ENCODE results near the gene TMEM190. TPM values are rescaled to one million over a fixed set of nuclear protein-coding genes. Genes with fewer than 3 reads are reported as not detected.
A peak's percentile ranks its signal among the peaks of the same experiment; 100 is the strongest.

The TMEM190 gene
- total RNA-seq, 1 donor from 2014 or later, result not detected

- H3K36me3 ChIP-seq, result peaks cover 39% of the 10 kb centered on the region
- no peak for TF ChIP-seq CTCF (IDR thresholded peaks at IDR 0.05; ENCODE audit: borderline replicate concordance)
- peak; percentile 97 for DNase-seq
- intact Hi-C loops (cut with micrococcal nuclease), result no loop called here
- H3K27ac ChIP-seq (replicated peaks), result peak within 1 kb of the TSS; percentile 95
- H3K4me3 ChIP-seq, result peak within 1 kb of the TSS; percentile 85
- no peaks in the 10 kb centered on the region for H3K9me3 ChIP-seq (replicated peaks)
- H3K4me1 ChIP-seq, result peaks cover 64% of the 10 kb centered on the region
- no peaks in the 10 kb centered on the region for H3K27me3 ChIP-seq (ENCODE audit: low read depth)
These were observed 9.3 kb downstream of the TMEM190 start, which contains the start of gene RPL28 for GRCh38 chr19:55385724-55386492. Gene RPL28, plus strand, starts transcription at chr19:55385932. Its CDS starts 426 bp downstream, at chr19:55386358.

GRCh38 chr19:55386493-55386971 lies 9.9 kb downstream of the TMEM190 start:
- no peaks in the 10 kb centered on the region for H3K27me3 ChIP-seq (ENCODE audit: low read depth)
- TF ChIP-seq CTCF (IDR thresholded peaks at IDR 0.05; ENCODE audit: borderline replicate concordance), result no peak
- no peaks in the 10 kb centered on the region for H3K9me3 ChIP-seq (replicated peaks)
- peaks cover 43% of the 10 kb centered on the region for H3K36me3 ChIP-seq
- intact Hi-C loops (cut with micrococcal nuclease), result no loop called here
- peak overlapping the region; percentile 95 for H3K27ac ChIP-seq (replicated peaks)
- DNase-seq, result no peak
- H3K4me3 ChIP-seq, result peak overlapping the region; percentile 85
- H3K4me1 ChIP-seq, result peaks cover 71% of the 10 kb centered on the region

GRCh38 chr19:55387736-55388497 lies 11.3 kb downstream of the TMEM190 start:
- H3K9me3 ChIP-seq (replicated peaks), result no peaks in the 10 kb centered on the region
- no peak for DNase-seq
- H3K4me1 ChIP-seq, result peaks cover 70% of the 10 kb centered on the region
- TF ChIP-seq CTCF (IDR thresholded peaks at IDR 0.05; ENCODE audit: borderline replicate concordance), result no peak
- no peak overlapping the region for H3K27ac ChIP-seq (replicated peaks)
- H3K27me3 ChIP-seq (ENCODE audit: low read depth), result no peaks in the 10 kb centered on the region
- H3K4me3 ChIP-seq, result peak overlapping the region; percentile 85
- H3K36me3 ChIP-seq, result peaks cover 50% of the 10 kb centered on the region
- intact Hi-C loops (cut with micrococcal nuclease), result no loop called here

GRCh38 chr19:55389386-55390317 lies 13.0 kb downstream of the TMEM190 start:
- no peak for TF ChIP-seq CTCF (IDR thresholded peaks at IDR 0.05; ENCODE audit: borderline replicate concordance)
- Histone ChIP-seq H3K9me3 (replicated peaks) (no peaks in the 10 kb centered on the region), H3K4me1 (peaks cover 58% of the 10 kb centered on the region), H3K4me3 (no peak overlapping the region), H3K36me3 (peaks cover 50% of the 10 kb centered on the region), H3K27ac (replicated peaks) (no peak overlapping the region), H3K27me3 (ENCODE audit: low read depth) (no peaks in the 10 kb centered on the region)
- no peak for DNase-seq
- intact Hi-C loops (cut with micrococcal nuclease), result no loop called here

GRCh38 chr19:55390461-55390880 lies 13.8 kb downstream of the TMEM190 start:
- Histone ChIP-seq H3K27ac (replicated peaks) (no peak overlapping the region), H3K4me1 (peaks cover 53% of the 10 kb centered on the region), H3K36me3 (peaks cover 50% of the 10 kb centered on the region), H3K27me3 (ENCODE audit: low read depth) (no peaks in the 10 kb centered on the region), H3K4me3 (no peak overlapping the region), H3K9me3 (replicated peaks) (no peaks in the 10 kb centered on the region)
- no peak for TF ChIP-seq CTCF (IDR thresholded peaks at IDR 0.05; ENCODE audit: borderline replicate concordance)
- DNase-seq, result no peak
- intact Hi-C loops (cut with micrococcal nuclease), result no loop called here

Measured in left ventricle myocardium inferior (tissue), 1 donor.